Thoracic aorta (tissue), 2 donors: ENCODE data around the gene POU2AF3. TPM values are rescaled to one million over a fixed set of nuclear protein-coding genes. Genes with fewer than 3 reads are reported as not detected.

Experiments
- ATAC-seq: fragments of 150-250 bp; one replicate; pipeline ENCODE4 v1.8.0; 2017; ENCODE audit warnings: low read depth; ENCODE audit not compliant: insufficient number of reproducible peaks, low FRiP score
- DNase-seq: peaks from one replicate; pipeline ENCODE4 v3.0.0-alpha.2; 2020; ENCODE audit warnings: low spot score
- H3K27ac ChIP-seq, 2 donors: fragments of 200-600 bp; sonication (generic); 1 replicate in 1 of 2; 2 replicates in 1 of 2; pipeline ENCODE4 v1.5.1; 2016; ENCODE audit warnings: mild to moderate bottlenecking in 2 of 2, moderate library complexity in 2 of 2
- H3K27me3 ChIP-seq: fragments of 200-600 bp; sonication (generic); replicated peaks from 2 replicates; pipeline ENCODE4 v1.6.0; 2016; ENCODE audit warnings: mild to moderate bottlenecking; ENCODE audit not compliant: insufficient read depth
- H3K36me3 ChIP-seq: fragments of 200-600 bp; sonication (generic); one replicate; pipeline ENCODE4 v1.5.1; 2016
- H3K4me1 ChIP-seq, 2 donors: fragments of 200-600 bp; sonication (generic); 1 replicate in 1 of 2; 2 replicates in 1 of 2; pipeline versions ENCODE4 v1.5.1 to v1.6.0; 2016; ENCODE audit warnings: low read depth in 2 of 2, mild to moderate bottlenecking in 1 of 2; ENCODE audit not compliant: control insufficient read depth in 1 of 2
- H3K4me3 ChIP-seq: fragments of 200-600 bp; sonication (generic); 2 replicates; pipeline ENCODE4 v1.5.1; 2016; ENCODE audit warnings: mild to moderate bottlenecking
- H3K9me3 ChIP-seq: fragments of 200-600 bp; sonication (generic); 2 replicates; pipeline ENCODE4 v1.5.1; 2016
- total RNA-seq, 2 donors: library from RNA; depleted of rRNA; stranded (reverse); fragments of >200 nt; gene quantifications; one replicate each; pipeline versions ENCODE4 v1.1.0 to v1.2.3, GENCODE V29; 2016
- TF ChIP-seq, protein P1 (sequence below): fragments of 200-600 bp; sonication (generic); IDR thresholded peaks from one replicate; pipeline ENCODE4 v1.5.1; 2019; ENCODE audit warnings: antibody characterized with exemption

Gene POU2AF3
- total RNA-seq, 2 donors from 2014 or later: 1.7 TPM; not detected in 1

- no peaks in the 10 kb centered on the region for H3K9me3 ChIP-seq
- H3K4me1 ChIP-seq: peaks cover 50 to 96% of the 10 kb centered on the region in 2 donors
- TF ChIP-seq, protein P1, sequence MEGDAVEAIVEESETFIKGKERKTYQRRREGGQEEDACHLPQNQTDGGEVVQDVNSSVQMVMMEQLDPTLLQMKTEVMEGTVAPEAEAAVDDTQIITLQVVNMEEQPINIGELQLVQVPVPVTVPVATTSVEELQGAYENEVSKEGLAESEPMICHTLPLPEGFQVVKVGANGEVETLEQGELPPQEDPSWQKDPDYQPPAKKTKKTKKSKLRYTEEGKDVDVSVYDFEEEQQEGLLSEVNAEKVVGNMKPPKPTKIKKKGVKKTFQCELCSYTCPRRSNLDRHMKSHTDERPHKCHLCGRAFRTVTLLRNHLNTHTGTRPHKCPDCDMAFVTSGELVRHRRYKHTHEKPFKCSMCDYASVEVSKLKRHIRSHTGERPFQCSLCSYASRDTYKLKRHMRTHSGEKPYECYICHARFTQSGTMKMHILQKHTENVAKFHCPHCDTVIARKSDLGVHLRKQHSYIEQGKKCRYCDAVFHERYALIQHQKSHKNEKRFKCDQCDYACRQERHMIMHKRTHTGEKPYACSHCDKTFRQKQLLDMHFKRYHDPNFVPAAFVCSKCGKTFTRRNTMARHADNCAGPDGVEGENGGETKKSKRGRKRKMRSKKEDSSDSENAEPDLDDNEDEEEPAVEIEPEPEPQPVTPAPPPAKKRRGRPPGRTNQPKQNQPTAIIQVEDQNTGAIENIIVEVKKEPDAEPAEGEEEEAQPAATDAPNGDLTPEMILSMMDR: no peak
- H3K36me3 ChIP-seq: no peaks in the 10 kb centered on the region
- H3K27ac ChIP-seq: peak overlapping the region; percentile 85 to 88
- no peaks in the 10 kb centered on the region for H3K27me3 ChIP-seq
- DNase-seq (no peak), ATAC-seq (no peak)
- no peak overlapping the region for H3K4me3 ChIP-seq
Observed at GRCh38 chr11:111329306-111330204, 31.2 kb downstream of the POU2AF3 start.

GRCh38 chr11:111330234-111330893 is 32.0 kb downstream of the POU2AF3 start:
- Histone ChIP-seq H3K4me1 (peaks cover 47 to 96% of the 10 kb centered on the region in 2 donors), H3K4me3 (no peak overlapping the region), H3K27me3 (no peaks in the 10 kb centered on the region), H3K27ac (peak overlapping the region; percentile 85 to 88), H3K9me3 (no peaks in the 10 kb centered on the region), H3K36me3 (no peaks in the 10 kb centered on the region)
- DNase-seq (no peak), ATAC-seq (no peak)
- TF ChIP-seq, protein P1: no peak

GRCh38 chr11:111331711-111332479 is 33.5 kb downstream of the POU2AF3 start:
- ATAC-seq: peak; percentile 66
- Histone ChIP-seq H3K4me1 (peaks cover 47 to 93% of the 10 kb centered on the region in 2 donors), H3K36me3 (no peaks in the 10 kb centered on the region)

DNA sequence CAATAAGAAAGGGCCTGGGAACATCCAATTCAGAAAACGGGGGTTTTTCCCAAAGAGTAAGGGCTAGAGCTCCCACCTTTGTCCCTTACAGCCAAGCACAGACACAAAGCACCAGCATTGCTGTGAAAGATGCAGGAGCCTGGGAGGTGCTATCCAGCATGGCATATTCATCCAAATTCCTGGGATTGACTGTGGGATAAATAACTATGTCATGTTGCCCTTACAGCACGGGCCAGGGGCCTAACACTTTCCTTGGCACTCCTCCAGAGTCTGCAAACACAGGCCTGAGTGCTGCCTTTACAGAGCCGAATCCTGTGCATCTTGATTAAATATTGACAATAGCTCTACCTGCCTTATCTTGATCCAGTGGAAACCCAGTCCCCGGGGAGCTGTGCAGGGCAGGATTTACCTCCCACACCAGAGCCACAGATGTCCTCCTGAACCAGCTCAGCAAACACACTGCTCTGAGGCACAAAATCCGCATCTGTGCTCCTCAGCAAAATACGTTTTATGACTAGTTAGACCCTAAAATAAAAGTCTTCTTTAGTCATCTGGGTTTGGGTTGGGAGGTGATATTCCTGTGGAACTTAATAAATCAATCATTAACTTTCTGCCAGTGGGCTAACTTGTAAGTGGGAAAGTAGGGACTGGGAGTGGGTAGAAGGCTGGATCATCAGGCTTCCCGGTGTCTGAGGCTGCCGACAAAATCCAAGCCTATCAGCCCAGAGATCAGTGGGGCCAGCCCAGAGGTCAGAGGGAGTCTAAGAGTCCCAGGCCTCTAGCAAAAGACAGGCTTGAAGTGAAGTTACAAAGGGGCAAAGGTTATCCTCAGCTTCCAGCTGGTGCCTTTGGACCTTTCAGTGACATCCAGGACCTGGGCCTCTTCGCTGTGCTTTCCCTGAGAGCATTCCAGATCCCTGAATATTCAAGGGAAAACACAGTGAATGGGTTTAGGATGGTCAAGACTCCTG is 36.5 kb downstream of the POU2AF3 start:
- ATAC-seq: no peak
- H3K27ac ChIP-seq: peak overlapping the region in 1 of 2 donors; percentile 9
- TF ChIP-seq, protein P1: no peak
- H3K4me3 ChIP-seq: no peak overlapping the region
- DNase-seq: no peak
- H3K36me3 ChIP-seq: no peaks in the 10 kb centered on the region
- H3K4me1 ChIP-seq: peaks cover 30 to 67% of the 10 kb centered on the region in 2 donors
- no peaks in the 10 kb centered on the region for H3K9me3 ChIP-seq
- H3K27me3 ChIP-seq: no peaks in the 10 kb centered on the region

More at GRCh38 chr11:111331711-111332479, 33.5 kb downstream of the POU2AF3 start:
- DNase-seq: no peak
- no peaks in the 10 kb centered on the region for H3K9me3 ChIP-seq
- no peak overlapping the region for H3K4me3 ChIP-seq
- no peaks in the 10 kb centered on the region for H3K27me3 ChIP-seq
- peak overlapping the region; percentile 85 to 88 for H3K27ac ChIP-seq
- TF ChIP-seq, protein P1: no peak
